ACHN (cell line): ENCODE data around the gene LRRC25.
A peak's percentile ranks its signal among the peaks of the same experiment; 100 is the strongest.
"Not testable (repeated sequence)": the region's sequence is repeated elsewhere in the genome, so short reads cannot be mapped to it uniquely, and the experiment has no call there.

Experiments used
- DNase-seq: peaks from one replicate; pipeline ENCODE4 v3.0.0-alpha.2; 2015
- in situ Hi-C: cut with HindIII; loops from 2 replicates; pipeline ENCODE4 v1.10.0; 2017; ENCODE audit warnings: low sequenced_read_pairs, low pct_ligation_motif_present, low pct_unique_long_range_greater_than_20kb

LRRC25 gene

GRCh38 chr19:18362934-18363542, 34.4 kb downstream of the LRRC25 start:
- no peak for DNase-seq
- in situ Hi-C loops: no loop called here

- in situ Hi-C loops: no loop called here
- no peak for DNase-seq
These were observed 35.8 kb downstream of the LRRC25 start for GRCh38 chr19:18361646-18362045.

DNA sequence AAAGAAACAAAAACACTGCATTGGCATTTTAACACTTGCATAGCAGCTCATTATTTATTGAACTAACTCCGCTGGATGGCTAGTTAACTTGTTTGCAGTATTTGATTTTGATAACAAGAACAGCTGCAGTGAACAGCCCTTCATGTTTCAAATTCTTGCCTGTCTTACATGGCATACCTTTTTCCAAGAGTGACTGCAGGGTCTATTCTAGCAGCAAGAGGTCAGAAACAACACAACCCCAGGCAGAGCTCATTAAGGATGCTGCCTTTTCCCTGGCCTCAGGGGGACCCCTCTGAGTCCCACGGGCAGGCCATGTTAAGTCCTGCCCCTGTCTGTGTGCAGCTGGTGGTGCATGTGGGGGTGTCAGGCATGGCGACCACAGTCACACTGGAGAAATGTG, 40.4 kb downstream of the LRRC25 start:
- no peak for DNase-seq
- in situ Hi-C loops: no loop called here

DNA sequence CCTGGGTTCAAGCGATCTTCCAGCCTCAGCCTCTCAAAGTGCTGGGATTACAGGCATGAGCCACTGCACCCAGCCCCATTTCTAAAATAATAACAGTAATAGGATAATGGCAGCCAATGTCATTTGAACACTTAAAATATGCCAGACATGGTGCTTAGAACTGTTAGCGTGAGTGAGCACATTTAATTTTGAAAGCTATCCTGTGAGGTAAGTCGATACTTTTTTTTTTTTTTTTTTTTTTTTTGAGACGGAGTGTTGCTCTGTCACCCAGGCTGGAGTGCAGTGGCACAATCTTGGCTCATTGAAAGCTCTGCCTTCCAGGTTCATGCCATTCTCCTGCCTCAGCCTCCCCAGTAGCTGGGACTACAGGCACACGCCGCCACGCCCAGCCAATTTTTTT, 42.7 kb downstream of the LRRC25 start:
- in situ Hi-C loops, DNase-seq: not testable (repeated sequence)

GRCh38 chr19:18353378-18354005, 43.9 kb downstream of the LRRC25 start:
- in situ Hi-C loops: no loop called here

GRCh38 chr19:18351544-18351943, 45.9 kb downstream of the LRRC25 start:
- in situ Hi-C loops: no loop called here
- DNase-seq: no peak

More at GRCh38 chr19:18353378-18354005, 43.9 kb downstream of the LRRC25 start:
- DNase-seq: no peak

DNA sequence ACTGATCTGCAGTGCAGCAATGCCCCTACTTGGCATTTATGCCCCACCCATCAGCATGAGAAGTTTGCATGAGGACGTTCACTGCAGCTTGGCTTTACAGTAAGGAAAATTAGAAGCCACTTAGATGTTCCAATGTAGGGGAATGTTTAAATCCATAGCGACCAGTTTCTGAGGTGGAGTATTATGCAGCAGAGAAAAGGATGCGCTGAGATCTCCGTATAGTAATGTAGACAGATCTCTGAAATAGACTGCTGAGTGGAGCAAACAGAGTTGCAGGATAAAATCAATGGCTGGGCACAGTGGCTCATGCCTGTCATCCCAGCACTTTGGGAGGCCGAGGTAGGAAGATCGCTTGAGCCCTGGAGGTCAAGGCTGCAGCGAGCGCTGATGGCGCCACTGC, 46.9 kb downstream of the LRRC25 start:
- in situ Hi-C loops: no loop called here
- no peak for DNase-seq

DNA sequence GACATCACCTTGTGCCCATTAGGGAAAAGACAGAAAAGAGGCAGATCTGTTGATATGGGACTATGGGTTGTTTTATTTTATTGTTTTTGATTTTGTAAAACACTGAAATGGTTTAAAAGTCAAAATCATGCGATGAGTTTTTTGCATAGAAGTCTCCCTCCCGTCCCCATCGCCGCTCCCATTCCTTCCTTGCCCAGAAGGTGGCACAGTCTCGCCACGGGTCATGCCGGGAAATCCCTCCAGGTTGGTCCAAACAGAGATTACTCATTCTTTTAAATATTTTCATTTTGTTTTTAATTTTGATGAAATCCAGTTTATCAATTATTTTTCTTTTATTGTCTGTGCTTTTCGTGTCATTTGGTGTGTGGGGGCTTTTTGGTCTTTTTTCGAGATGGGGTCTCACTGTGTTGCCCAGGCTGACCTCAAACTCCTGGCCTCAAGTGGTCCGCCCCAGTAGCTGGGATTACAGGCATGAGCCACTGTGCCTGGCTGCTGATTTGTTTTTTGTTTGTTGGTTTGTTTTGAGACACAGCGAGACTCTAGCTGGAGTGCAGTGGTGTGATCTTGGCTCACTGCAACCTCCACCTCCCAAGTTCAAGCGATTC, 47.8 kb downstream of the LRRC25 start:
- peak; percentile 59 for DNase-seq
- in situ Hi-C loops: no loop called here

DNA sequence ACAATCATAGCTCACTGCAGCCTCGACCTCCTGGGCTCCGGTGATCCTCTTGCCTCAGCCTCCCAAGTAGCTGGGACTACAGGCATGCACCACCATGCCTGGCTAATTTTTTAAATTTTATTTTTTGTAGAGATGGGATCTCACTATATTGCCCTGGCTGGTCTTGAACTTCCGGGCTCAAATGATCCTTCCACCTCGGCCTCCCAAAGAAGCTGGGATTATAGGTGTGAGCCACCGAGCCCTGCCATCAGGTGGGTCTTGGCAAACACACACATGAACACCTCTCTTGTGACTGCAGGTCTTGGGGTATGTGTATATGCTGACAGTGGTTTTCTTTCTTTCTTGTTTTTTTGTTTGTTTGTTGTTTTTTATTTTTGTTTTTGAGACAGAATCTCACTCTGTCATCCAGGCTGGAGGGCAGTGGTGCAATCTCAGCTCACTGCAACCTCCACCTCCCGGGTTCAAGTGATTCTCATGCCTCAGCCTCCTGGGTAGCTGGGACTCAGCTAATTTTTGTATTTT, 48.5 kb downstream of the LRRC25 start:
- in situ Hi-C loops, DNase-seq: not testable (repeated sequence)

DNA sequence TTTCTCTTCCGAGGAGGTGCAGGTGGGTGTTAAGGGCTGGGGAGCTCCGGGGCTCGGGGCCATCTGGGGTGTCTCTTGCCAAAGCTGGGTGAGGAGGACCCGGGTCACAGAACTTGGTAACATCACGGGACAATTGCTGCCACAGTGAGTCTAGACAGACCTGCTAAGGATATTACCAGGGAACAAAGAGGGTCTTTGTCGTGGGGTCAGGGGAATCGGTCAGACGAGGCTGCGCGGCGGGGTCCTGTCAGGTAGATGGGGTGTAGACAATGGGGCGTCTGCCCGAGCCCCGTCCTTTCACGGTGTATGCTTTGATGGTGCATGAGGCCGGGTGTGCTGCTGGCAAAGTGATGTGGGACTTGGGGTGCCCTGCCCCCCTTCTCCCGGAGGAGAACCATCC, 49.3 kb downstream of the LRRC25 start:
- in situ Hi-C loops: no loop called here

DNA sequence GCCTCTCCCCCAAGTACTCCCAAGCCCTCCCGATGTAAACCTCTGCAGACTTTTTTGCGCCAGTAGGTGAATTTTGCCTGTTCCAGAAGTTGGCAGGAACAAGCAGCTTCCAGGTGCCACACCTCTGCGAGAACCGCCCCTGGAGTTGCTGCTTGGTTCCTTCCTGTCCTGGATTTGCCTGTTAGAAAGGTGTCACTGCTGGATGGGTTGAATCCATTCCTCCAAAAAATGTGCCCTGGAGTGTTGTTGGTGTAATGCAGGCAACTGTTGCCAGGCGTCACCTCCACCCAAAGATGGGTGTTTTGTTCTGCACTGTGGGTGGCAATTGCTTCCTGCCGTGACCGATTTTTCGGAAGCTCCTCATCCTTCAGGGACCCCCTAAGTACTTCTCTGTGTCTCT, 51.3 kb downstream of the LRRC25 start:
- in situ Hi-C loops: no loop called here

More for the DNA sequence above, 49.3 kb downstream of the LRRC25 start:
- no peak for DNase-seq

GRCh38 chr19:18345296-18345695, 52.1 kb downstream of the LRRC25 start:
- DNase-seq: no peak
- in situ Hi-C loops: no loop called here

More for the DNA sequence above, 51.3 kb downstream of the LRRC25 start:
- no peak for DNase-seq

DNA sequence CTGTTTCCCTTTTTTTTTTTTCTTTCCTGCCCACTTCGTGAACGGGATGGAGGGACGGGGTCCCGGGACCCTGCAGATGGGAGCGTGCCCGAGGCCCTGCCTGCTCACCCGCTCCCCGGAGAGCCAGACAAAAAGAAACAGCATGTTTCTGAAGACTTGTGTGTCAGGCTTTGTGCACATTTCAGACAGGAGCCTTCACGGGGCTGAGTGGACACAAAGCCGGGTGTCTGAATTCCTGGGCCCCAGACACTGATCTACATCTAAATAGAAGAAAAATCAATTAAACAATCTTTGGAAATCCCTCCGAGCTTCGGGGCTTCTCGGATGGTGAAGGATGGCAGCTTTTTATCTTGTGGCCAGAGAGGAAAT, 52.9 kb downstream of the LRRC25 start:
- DNase-seq: no peak
- in situ Hi-C loops: no loop called here

- DNase-seq: no peak
- in situ Hi-C loops: no loop called here
These were observed 55.3 kb downstream of the LRRC25 start for GRCh38 chr19:18342090-18342632.
